Esophagus (tissue), 2 donors: ENCODE data around the gene FTCD. TPM values are rescaled to one million over a fixed set of nuclear protein-coding genes. Genes with fewer than 3 reads are reported as not detected.

Experiments used
- H3K27ac ChIP-seq, 2 donors: one replicate each; pipeline ENCODE4 v1.5.1; 2013; ENCODE audit warnings: low read depth in 2 of 2, mild to moderate bottlenecking in 2 of 2, inconsistent platforms in 1 of 2, low read length in 1 of 2, moderate library complexity in 1 of 2
- H3K27me3 ChIP-seq, 2 donors: one replicate each; pipeline ENCODE4 v1.6.1; 2013; ENCODE audit warnings: low read length in 2 of 2, control low read depth in 1 of 2, mild to moderate bottlenecking in 1 of 2; ENCODE audit not compliant: insufficient read depth in 2 of 2, control insufficient read depth in 1 of 2
- H3K36me3 ChIP-seq, 2 donors: one replicate each; pipeline ENCODE4 v1.6.1; 2013; ENCODE audit warnings: low read length in 1 of 2; ENCODE audit not compliant: control insufficient read depth in 2 of 2, insufficient read depth in 2 of 2
- H3K4me1 ChIP-seq, 2 donors: one replicate each; pipeline ENCODE4 v1.6.1; 2013; ENCODE audit warnings: low read length in 1 of 2; ENCODE audit not compliant: control insufficient read depth in 2 of 2, insufficient read depth in 2 of 2
- H3K4me3 ChIP-seq, 2 donors: one replicate each; pipeline ENCODE4 v1.5.1; 2013; ENCODE audit warnings: low read length in 2 of 2, mild to moderate bottlenecking in 2 of 2, low read depth in 1 of 2, moderate library complexity in 1 of 2
- H3K9me3 ChIP-seq, 2 donors: one replicate each; pipeline ENCODE4 v1.6.1; 2013; ENCODE audit warnings: mild to moderate bottlenecking in 2 of 2, low read depth in 1 of 2, low read length in 1 of 2, moderate library complexity in 1 of 2; ENCODE audit not compliant: control insufficient read depth in 2 of 2, insufficient read depth in 1 of 2
- WGBS, 2 donors: extraction: QIAGEN DNeasy Blood & Tissue Kit; methylation state at CpG; one replicate each; pipeline ENCODE4 v1.1.7; 2013; 5-methylcytosine and 5-hydroxymethylcytosine counted together
- polyA plus RNA-seq, 2 donors: library from polyadenylated mRNA; stranded (reverse); fragments of 200-250 nt; gene quantifications; one replicate each; pipeline ENCODE4 v1.2.3, GENCODE V29; 2013
- donor health status: healthy with polysubstance abuse.
- donor health status: Bipolar disorder and iron deficiency.

FTCD gene
- polyA plus RNA-seq, 2 donors: 0.33 to 0.39 TPM

DNA sequence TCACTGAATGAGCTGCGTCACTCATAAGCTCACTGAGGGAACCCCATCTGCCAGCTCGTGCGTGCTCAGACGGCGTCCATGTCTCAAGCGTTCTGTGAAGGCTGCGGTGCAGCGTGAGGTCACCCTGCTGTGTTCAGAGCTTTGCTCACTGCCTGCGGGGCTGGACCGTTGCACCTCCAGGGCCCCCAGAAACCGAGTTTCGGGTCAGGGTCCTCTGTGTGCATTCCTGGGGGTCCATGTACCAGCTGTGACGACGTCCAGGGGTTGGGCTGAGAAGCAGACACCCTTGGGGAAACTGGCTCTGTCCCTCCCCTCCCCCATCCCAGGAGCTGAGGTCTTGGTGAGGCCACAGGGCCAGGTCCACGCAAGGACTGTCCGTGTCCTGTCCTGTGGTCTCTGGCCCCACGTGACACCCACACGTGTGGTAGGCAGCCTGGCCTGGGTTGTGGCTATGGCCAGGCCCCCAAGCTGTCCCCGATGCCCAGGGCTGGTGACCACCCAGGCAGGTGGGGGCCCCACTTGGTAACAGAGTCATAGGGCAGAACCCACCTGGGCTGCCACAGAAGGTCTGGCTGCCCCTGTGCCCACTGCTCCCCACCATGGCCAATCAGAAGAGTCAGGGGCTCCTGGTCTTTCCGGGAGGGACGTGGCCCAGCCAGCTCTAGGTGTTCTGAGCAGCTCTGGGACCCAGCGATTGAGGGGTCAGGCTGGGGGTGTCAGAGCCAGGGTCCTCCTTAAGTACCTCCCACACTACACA, 24.4 kb downstream of the FTCD start:
- Histone ChIP-seq H3K4me3 (no peak overlapping the region), H3K9me3 (no peaks in the 10 kb centered on the region), H3K4me1 (peaks cover 0 to 4% of the 10 kb centered on the region in 2 donors), H3K36me3 (peaks cover 0 to 1% of the 10 kb centered on the region in 2 donors), H3K27me3 (no peaks in the 10 kb centered on the region), H3K27ac (no peak overlapping the region)
- WGBS, 2 donors: 56 to 57% methylated on average over 22 of the region's 22 CpGs

DNA sequence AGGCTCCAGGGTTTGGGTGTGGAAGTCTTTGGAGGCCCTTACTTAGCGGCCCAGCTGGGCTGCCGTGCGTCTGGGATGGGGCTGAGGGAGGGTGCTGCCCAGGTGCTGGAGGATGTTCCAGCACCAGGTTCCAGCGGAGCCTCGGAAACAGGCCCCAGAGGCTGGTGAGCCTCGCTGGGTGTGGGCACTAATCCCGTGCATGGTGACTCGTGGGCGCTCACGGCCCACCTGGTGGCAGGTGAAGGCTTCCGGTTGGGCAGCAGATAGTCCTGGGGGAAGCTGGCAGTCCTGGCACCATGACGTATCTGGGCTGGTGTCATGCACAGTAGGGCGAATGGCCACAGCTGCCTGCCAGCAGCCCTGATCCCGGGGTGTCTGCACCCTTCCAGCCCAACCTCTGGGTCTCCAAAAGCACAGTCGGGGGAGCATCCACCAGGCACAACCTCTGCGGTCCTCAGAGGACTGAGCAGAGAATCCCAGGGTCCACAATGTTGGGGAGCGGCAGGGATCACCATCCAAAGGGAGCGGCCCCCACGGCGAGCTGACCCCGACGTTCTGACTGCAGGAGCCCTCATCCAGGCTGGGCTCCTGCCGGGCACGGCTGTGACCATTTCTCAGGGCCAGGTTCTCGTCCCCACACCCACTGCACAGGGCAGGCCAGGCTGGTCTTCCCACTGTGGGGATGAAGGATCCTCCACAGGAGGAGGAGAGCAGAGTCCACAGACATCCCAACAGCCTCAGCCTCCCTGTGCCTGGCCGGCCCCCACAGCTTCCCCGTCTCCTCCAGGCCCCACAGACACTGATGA, 25.3 kb downstream of the FTCD start:
- Histone ChIP-seq H3K4me3 (no peak overlapping the region), H3K9me3 (no peaks in the 10 kb centered on the region), H3K36me3 (peaks cover 0 to 6% of the 10 kb centered on the region in 2 donors), H3K4me1 (peaks cover 0 to 4% of the 10 kb centered on the region in 2 donors), H3K27ac (no peak overlapping the region), H3K27me3 (no peaks in the 10 kb centered on the region)
- WGBS, 2 donors: 72 to 74% methylated on average over 27 of the region's 27 CpGs

DNA sequence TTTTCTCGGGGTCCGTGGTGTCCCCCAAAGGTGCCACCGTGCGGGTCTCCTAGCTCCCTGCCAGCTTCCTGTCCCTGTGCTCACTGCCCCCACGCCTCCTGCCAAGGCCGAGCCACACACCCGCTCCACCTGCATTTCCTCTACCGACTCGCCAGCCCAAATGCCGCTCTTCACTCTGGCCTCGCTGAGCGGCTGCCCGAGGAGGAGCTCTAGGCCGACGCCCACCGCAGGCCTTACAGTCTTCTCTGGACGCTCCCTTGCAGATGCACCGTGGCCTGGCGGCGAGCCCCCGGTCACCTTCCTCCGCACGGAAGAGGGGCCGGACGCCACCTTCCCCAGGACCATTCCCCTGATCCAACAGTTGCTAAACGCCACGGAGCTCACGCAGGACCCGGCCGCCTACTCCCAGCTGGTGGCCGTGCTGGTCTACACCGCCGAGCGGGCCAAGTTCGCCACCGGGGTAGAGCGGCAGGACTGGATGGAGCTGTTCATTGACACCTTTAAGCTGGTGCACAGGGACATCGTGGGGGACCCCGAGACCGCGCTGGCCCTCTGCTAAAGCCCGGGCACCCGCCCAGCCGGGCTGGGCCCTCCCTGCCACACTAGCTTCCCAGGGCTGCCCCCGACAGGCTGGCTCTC, 26.3 kb downstream of the FTCD start:
- WGBS, 2 donors: 88 to 89% methylated on average over 41 to 45 of the region's 45 CpGs
- peaks cover 0 to 11% of the 10 kb centered on the region in 2 donors for H3K36me3 ChIP-seq
- H3K4me1 ChIP-seq: peaks cover 0 to 4% of the 10 kb centered on the region in 2 donors
- no peaks in the 10 kb centered on the region for H3K9me3 ChIP-seq
- H3K27me3 ChIP-seq: no peaks in the 10 kb centered on the region
- no peak overlapping the region for H3K27ac ChIP-seq
- no peak overlapping the region for H3K4me3 ChIP-seq

DNA sequence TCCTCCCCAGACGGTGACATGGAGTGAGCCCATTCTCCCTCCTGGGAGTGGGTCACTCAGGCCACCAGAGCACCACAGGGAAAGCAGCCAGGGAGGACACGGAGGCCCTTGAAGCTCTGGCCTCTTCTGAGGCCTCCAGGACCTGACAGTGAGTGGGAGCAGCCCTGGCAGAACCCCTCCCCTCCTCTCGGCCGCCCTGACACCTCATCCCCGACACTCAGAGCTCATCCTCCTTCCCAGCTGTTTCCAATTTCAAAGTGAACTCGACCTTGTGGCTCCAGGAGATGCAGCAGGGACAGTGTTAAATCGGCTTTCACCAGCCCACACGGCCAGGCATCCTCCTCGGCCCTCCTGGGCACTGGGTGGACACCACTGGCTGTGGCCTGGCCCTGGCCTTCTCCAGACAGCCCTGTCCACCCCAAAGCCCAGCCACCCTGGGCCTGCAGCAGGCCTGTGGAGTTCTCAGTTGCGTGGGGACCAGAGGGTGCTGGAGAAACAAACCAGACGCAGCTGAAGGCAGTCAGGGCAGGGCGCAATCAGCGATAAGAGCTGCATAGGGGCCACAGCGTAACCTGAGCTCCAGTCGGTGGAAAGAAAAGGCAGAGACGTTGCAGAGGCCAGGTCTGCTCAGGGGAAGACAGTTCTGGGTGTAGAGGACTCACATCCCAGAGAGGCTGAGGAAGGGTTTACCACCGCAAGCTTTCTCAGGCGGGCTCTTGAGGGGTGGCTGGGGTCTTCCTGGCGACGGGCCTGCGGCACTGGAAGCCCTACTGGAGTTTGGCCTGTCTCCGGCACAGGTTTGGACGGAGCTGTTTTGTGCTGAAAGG, 27.1 kb downstream of the FTCD start:
- H3K4me1 ChIP-seq: peaks cover 0 to 4% of the 10 kb centered on the region in 2 donors
- H3K4me3 ChIP-seq: no peak overlapping the region
- no peaks in the 10 kb centered on the region for H3K9me3 ChIP-seq
- no peaks in the 10 kb centered on the region for H3K27me3 ChIP-seq
- H3K27ac ChIP-seq: no peak overlapping the region
- peaks cover 0 to 11% of the 10 kb centered on the region in 2 donors for H3K36me3 ChIP-seq
- WGBS, 2 donors: 72% methylated on average over 23 of the region's 23 CpGs

DNA sequence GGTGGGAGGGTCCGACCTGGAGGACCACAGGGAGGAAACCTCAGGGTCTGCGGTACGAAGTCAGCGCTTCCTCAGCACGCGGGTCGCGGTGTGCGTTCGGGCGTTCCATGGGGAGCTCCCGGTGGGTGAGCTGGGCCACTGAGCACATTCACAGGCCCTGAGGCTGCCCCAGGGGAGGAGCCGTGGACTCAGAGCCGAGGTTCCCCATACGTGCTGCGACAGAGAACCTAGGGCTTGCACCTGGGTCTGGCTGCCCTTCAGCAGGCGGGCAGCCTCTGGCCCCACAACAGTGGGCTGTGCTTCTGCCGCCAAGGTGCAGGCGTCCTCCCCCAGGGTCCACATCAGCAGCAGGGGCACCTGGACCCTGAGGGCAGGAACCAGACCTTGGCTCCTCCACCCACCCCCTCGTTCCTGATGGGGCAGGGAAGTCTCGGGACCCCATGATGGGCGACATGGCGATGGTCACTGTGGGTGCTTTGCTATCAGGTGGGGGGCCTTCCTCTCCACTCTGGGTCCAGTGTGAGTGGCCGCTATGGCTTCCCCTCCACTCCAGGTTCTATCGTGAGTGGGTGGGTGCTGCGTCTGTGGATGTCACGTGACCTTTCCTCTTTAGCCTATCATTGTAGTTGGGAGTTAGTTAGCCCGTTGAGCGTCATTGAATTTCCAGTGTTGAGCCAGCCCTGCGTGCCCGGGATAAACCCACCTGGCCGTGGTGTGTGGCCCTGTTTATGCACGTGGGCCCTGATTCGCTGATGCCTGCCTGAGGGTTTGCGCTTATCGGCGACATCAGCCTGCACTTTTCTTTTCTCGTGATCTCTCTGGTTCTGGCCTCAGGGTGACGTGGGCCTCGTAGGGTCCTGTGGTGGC, 27.9 kb downstream of the FTCD start:
- peaks cover under 1 to 4% of the 10 kb centered on the region in 2 donors for H3K4me1 ChIP-seq
- no peaks in the 10 kb centered on the region for H3K9me3 ChIP-seq
- no peaks in the 10 kb centered on the region for H3K27me3 ChIP-seq
- no peak overlapping the region for H3K27ac ChIP-seq
- 86% methylated on average over 39 to 40 of the region's 40 CpGs for WGBS, 2 donors
- H3K36me3 ChIP-seq: peaks cover 0 to 14% of the 10 kb centered on the region in 2 donors
- H3K4me3 ChIP-seq: no peak overlapping the region

DNA sequence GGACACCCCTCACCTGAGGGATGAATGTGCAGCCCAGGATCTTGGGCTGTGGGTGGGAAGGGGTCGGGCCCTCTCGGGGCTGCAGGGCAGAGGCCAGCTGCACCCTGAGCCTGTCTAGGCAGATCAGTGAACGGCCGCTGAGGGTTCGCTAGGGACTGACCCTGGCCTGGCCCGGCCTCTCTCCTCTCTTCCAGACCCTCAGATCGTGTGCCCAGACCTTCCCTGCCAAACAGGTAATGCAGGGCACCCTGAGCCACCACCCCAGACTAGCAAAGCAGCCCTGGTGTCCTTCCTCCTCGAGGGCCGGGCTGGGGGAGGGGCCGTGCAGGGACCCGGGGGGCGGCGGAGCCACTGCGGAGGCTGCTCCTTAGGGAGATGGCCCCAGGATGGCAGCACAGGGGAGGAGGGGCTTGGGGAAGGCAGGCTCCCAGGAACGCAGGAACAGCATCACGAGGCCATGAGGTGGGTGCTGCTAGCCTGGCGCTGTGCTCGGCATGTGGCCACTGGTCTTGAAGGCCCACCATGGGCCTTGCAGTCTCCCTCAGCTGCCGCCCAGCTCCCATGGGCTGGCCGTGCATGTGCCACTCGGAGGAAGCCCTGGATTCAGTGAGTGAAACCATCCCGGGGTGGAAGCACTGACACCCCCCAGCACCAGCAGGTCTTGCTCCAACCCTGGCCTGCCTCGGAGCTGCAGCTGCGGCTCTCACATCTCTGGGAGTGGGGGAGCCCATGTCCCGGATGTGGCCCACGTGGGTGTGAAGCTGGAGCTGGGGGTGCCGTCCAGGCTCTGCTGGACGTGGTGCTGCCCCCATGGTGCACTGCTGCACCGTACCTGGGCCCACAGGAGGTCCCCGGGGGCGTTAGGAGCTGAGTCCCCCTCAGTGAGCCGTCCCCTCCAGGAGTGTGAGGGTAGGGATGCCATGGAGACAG, 28.8 kb downstream of the FTCD start:
- Histone ChIP-seq H3K36me3 (peaks cover 5 to 21% of the 10 kb centered on the region in 2 donors), H3K27me3 (no peaks in the 10 kb centered on the region), H3K4me3 (no peak overlapping the region), H3K9me3 (no peaks in the 10 kb centered on the region), H3K4me1 (peaks cover 0 to 2% of the 10 kb centered on the region in 2 donors), H3K27ac (no peak overlapping the region)
- WGBS, 2 donors: 80% methylated on average over 30 to 32 of the region's 32 CpGs

DNA sequence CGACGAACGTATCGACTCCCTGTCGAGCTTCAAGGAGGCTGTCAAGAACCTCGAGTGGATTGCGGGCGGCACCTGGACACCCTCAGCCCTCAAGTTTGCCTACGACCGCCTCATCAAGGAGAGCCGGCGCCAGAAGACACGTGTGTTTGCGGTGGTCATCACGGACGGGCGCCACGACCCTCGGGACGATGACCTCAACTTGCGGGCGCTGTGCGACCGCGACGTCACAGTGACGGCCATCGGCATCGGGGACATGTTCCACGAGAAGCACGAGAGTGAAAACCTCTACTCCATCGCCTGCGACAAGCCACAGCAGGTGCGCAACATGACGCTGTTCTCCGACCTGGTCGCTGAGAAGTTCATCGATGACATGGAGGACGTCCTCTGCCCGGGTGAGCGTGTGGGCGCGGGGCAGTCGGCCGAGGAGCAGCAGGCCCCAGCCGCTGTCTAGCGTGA, 29.5 kb downstream of the FTCD start:
- Histone ChIP-seq H3K4me3 (no peak overlapping the region), H3K9me3 (no peaks in the 10 kb centered on the region), H3K27ac (no peak overlapping the region), H3K36me3 (peaks cover 8 to 21% of the 10 kb centered on the region in 2 donors), H3K4me1 (peaks cover 0 to 2% of the 10 kb centered on the region in 2 donors), H3K27me3 (no peaks in the 10 kb centered on the region)
- WGBS, 2 donors: 84 to 89% methylated on average over 47 of the region's 47 CpGs
